ENCODE measurements around the gene SLC4A3. TPM values are rescaled to one million over a fixed set of nuclear protein-coding genes. Genes with fewer than 3 reads are reported as not detected.

SLC4A3 gene
- total and polyA plus RNA-seq, 12 donors: 197 to 671 (median 370) TPM

DNA sequence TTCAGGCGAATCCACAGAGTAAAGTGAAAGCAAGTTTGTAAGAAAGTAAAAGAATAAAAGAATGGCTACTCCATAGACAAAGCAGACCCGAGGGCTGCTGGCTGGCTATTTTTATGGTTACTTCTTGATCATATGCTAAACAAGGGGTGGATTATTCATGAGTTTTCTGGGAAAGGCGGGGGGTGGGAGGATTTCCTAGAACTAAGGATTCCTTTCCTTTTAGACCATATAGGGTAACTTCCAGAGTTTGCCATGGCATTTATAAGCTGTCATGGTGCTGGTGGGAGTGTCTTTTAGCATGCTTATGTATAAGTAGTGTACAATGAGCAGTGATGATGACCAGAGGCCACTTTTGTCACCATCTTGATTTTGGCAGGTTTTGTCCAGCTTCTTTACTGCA is 59.8 kb downstream of the SLC4A3 start:
- H3K4me1 ChIP-seq: peaks cover 0 to 25% (median 8%) of the 10 kb centered on the region in 9 donors
- DNase-seq: no peak
- TF ChIP-seq, protein P1, sequence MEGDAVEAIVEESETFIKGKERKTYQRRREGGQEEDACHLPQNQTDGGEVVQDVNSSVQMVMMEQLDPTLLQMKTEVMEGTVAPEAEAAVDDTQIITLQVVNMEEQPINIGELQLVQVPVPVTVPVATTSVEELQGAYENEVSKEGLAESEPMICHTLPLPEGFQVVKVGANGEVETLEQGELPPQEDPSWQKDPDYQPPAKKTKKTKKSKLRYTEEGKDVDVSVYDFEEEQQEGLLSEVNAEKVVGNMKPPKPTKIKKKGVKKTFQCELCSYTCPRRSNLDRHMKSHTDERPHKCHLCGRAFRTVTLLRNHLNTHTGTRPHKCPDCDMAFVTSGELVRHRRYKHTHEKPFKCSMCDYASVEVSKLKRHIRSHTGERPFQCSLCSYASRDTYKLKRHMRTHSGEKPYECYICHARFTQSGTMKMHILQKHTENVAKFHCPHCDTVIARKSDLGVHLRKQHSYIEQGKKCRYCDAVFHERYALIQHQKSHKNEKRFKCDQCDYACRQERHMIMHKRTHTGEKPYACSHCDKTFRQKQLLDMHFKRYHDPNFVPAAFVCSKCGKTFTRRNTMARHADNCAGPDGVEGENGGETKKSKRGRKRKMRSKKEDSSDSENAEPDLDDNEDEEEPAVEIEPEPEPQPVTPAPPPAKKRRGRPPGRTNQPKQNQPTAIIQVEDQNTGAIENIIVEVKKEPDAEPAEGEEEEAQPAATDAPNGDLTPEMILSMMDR (IDR thresholded peaks at IDR 0.05): no peak
- H3K9me3 ChIP-seq: no peaks in the 10 kb centered on the region
- ATAC-seq: no peak
- H3K4me3 ChIP-seq: no peak overlapping the region
- peaks cover 0 to 16% (median 4%) of the 10 kb centered on the region in 7 donors for H3K27me3 ChIP-seq
- WGBS, 2 donors: 65 to 71% methylated on average over 3 of the region's 3 CpGs
- intact Hi-C loops (cut with DNase I): loop anchor here in 3 of 10 donors (5.0 kb wide), 3 partner anchors 40 to 145 kb away; partner anchors contain the start of genes CHPF (in 2 of the 3) and TMEM198 (in 2 of the 3)
- peak overlapping the region in 1 of 10 donors; percentile 26 for H3K27ac ChIP-seq
- no peaks in the 10 kb centered on the region for H3K36me3 ChIP-seq

DNA sequence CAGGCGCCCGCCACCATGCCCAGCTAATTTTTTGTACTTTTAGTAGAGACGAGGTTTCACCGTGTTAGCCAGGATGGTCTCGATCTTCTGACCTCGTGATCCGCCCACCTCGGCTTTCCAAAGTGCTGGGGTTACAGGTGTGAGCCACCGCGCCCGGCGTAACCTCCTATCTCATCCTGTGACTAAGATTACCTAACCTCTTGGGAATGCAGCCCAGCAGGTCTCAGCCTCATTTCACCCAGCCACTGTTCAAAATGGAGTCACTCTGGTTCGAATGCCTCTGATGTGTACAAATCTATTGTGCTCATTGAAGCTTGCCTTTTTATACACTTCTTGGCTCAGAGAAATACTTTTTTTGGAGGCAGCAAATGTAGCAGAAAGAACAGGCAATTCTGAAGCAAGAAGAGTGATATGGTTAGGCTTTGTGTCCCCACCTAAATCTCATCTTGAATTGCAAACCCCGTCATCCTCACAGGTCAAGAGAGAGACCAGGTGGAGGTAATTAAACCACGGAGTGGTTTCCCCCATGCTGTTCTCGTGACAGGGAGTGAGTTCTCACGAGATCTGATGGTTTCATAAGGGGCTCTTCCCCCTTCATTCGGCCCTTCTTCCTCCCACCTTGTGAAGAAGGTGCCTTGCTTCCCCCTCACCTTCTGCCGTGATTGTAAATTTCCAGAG is 60.6 kb downstream of the SLC4A3 start:
- H3K9me3 ChIP-seq: no peaks in the 10 kb centered on the region
- DNase-seq: no peak
- H3K36me3 ChIP-seq: no peaks in the 10 kb centered on the region
- H3K27me3 ChIP-seq: peaks cover 0 to 16% (median 4%) of the 10 kb centered on the region in 7 donors
- 86 to 90% methylated on average over 19 of the region's 19 CpGs for WGBS, 2 donors
- ATAC-seq: no peak
- peaks cover 0 to 23% (median 8%) of the 10 kb centered on the region in 9 donors for H3K4me1 ChIP-seq
- peak overlapping the region in 6 of 10 donors; percentile 18 to 75 (median 62) for H3K27ac ChIP-seq
- TF ChIP-seq, protein P1 (IDR thresholded peaks at IDR 0.05): no peak
- intact Hi-C loops (cut with DNase I): loop anchor here in 4 of 10 donors (2.0 to 5.0 kb wide), 6 partner anchors 41 to 146 kb away; partner anchors contain the start of genes TMEM198 (in 3 of the 4) and CHPF (in 2 of the 4)
- no peak overlapping the region for H3K4me3 ChIP-seq

DNA sequence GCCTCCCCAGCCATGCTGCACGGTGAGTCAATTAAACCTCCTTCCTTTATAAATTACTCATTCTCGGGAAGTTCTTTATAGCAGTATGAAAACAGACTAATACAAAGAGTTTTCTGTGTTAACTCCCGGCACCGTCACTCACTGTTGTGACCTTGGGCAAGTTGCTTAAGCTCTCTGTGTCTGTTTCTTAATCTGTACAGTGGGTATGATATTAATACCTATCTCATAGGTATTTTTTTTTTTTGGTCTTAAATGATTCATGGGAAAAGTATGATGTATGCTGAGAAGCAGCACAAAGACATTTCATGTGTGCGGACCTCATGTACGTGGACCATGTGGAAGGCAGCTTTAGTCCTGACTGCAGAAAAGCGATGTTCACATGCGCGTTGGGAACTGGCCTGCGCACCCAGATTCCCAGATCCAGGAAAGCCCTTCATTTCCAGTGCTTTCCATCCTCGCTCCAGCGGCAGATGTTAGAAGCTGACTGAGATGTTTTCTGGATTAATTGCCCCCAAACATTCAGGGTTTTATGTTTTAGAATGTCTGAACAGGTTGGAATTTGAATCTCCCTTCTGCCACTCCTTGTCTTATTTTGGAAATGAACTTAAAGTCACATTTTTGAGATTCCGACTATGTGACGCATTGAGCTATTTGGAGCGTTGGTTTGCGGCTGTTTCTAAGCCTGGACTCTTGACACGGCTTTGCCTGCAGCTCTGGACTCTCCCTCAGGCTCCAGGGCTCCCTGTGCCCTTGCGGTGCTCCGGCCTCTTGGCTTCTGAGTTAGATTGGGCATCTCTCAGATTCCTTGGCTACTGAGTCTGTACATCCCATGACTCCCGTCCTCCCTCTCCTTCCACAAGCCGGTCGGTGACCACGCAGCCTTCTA is 61.4 kb downstream of the SLC4A3 start:
- TF ChIP-seq, protein P1 (IDR thresholded peaks at IDR 0.05): no peak
- no peaks in the 10 kb centered on the region for H3K9me3 ChIP-seq
- H3K27me3 ChIP-seq: peaks cover 0 to 16% (median 4%) of the 10 kb centered on the region in 7 donors
- intact Hi-C loops (cut with DNase I): loop anchor here in 6 of 10 donors (1.0 to 5.0 kb wide), 8 partner anchors 42 to 148 kb away; partner anchors contain the start of genes TMEM198 (in 3 of the 6) and CHPF (in 2 of the 6)
- DNase-seq (peak; percentile 23 to 27), ATAC-seq (peak; percentile 50 to 82 (median 70))
- no peaks in the 10 kb centered on the region for H3K36me3 ChIP-seq
- H3K4me3 ChIP-seq: no peak overlapping the region
- WGBS, 2 donors: 51 to 57% methylated on average over 23 of the region's 23 CpGs
- H3K27ac ChIP-seq: peak overlapping the region in 9 of 10 donors; percentile 28 to 75 (median 63)
- peaks cover 0 to 23% (median 8%) of the 10 kb centered on the region in 9 donors for H3K4me1 ChIP-seq
